HS-5 (cell line): ENCODE measurements around the gene TBC1D21.

Experiments
- DNase-seq: peaks from one replicate; pipeline ENCODE4 v3.0.0-alpha.2; 2012; ENCODE audit warnings: low read depth

The TBC1D21 gene

DNA sequence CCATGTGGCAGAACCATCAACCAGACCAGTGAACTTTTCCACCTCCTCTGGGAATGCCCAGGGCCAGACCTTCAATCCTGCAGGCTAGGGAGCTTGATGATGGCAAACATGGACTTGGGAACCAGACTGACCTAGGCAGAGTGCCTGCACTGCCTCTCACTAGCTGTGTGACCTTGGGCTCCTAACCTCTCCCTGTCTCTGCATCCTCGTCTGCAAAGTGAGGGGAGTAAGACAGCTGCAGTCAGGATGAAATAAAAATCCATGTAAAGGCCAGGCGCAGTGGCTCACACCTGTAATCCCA is 35.4 kb downstream of the TBC1D21 start:
- DNase-seq = no peak

DNA sequence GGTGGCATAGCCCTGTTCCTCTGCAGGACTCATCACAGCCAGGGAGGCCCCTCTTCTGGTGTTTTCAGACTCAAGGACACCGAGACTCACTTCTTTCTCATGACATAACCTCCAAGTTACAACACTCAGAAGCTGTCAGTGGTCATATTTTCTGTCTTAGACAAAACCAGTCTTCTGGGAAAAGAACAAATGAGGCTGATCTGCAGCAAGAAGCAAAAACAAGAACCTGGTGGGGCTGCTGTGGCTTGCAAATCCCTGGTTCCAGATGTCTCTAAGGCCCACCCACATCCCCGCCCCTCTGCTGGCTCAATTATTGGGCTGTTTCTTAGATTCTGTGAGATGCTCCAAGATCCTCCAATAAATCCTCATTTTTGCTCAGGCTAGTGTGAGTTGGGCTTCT is 36.3 kb downstream of the TBC1D21 start:
- DNase-seq = no peak

GRCh38 chr15:73910522-73911303 is 37.3 kb downstream of the TBC1D21 start:
- no peak for DNase-seq

DNA sequence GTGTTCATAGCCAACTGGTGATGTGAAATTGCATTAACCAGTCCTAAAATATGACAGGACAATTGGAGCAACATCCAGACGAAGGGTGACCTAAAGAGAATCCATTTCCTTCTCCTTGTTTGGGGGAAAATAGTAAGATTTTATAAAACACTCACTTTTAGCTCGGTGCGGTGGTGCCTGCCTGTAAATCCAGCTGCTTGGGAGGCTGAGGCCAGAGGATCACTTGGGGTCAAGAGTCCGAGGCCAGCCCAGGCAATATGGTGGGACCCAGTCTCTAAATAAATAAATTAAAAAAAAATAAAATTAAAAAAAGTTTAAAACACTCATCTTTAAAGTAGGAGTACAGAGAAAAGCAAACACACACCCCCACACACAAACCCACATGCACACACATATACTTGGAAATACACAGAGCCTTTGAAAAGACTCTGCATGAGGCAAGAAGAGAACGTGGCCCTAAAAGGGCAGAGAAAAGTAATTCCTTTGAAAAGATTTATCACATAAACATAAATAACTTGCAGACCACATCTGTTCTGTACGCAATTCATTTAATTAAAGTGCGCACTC is 38.7 kb downstream of the TBC1D21 start:
- DNase-seq = no peak

GRCh38 chr15:73914145-73914544 is 40.8 kb downstream of the TBC1D21 start:
- DNase-seq = no peak

DNA sequence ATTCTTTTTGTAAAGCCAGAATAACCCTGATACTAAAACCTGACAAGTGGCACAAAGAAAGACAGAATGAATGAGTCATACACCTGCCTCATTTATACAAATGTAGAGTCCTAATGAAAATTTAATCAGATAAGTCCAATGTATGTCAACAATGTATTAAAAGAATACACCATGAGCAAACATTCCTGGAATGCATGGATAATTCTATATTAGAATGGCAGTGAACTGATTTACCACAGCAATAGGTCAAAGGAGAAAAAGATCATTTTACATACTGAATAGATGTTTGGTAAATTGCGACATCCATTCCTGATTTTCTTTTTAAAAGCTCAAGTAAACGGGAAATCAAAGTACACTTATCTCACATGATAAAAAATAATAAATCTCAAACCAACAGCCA is 41.7 kb downstream of the TBC1D21 start:
- DNase-seq = no peak

DNA sequence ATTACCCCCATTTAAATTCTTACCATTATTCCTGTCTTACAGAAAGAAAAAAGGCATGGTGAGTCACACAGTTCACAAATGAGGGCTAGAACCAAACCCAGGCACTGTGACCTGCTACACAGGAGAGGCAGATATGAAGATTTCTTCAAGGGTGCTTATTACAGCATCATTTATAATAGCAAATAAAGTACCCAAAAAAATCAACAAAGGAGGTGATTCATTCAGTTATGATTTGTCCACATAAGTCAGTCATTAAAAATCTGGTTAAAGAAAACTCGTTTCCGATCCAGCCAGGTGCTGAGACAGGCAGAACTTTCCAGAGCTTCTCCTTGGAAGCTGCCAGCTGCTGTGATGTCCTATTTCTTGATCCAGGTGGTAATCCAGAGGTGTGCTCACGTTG is 45.4 kb downstream of the TBC1D21 start:
- DNase-seq = no peak

- DNase-seq = no peak
These were observed 46.3 kb downstream of the TBC1D21 start for GRCh38 chr15:73919706-73920105.

- no peak for DNase-seq
These were observed 48.0 kb downstream of the TBC1D21 start for GRCh38 chr15:73921254-73921925.

DNA sequence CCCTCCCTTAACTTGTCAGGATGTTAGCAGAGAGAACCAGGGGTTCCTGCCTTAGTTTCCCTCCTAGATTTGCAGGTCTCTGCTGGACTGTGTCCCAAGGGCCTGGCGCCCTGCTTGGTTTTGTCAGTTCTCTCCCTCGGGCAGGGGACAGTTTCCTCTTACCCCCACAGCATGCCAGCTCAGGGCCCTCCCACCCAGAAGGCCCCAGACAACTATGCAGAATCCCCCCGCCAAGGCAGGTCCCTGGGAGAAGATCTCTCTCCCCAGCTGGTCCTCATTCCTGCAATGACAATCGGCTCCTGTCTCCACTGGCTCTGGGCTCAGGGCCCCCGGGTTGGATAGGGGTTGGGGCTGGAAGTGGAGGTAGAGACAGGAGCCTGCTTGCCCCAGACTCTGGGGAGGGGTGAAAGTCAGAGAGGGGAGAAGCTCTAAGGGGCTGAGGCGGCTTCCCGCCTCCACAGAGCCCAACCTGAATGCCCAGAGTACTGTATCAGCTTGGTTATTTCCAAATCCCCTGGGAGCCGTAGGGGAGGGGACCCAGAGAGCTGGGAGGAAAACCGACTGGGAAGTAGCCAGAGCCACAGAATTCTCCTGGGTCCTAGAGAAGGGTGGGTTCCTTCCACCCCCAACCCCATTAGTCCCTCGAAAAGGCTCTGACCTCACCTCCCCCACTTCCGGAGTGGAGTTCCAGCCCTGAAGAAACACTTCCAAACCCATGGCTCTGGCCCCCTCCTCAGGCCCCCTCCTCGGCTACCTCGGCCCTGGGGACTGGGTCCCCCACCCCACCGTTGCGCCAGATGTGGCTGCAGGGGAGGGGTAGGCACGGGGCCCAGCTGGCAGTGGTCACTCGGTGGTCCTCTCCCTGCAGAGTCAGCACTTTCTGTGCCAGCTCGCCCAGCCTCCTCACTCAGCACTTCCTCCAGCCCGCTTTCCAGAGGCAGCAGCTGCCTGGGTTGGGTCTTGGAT is 49.1 kb downstream of the TBC1D21 start:
- no peak for DNase-seq

DNA sequence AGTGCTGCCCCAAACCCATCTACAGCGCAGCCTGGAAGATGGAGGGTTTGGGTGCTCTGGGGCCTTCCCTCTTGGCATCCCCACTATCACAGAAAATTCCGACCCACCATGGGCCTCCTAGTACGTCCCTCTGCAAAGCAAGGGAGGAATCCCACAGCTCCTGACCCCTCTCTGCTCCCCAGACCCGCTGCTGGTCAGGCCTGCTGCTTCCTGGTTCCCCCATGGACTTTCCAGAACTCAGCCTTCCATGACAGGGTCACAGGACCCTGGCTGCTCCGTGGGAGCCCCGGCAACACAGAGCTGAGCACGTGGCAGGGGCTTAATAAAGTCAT is 49.8 kb downstream of the TBC1D21 start:
- DNase-seq = no peak

DNA sequence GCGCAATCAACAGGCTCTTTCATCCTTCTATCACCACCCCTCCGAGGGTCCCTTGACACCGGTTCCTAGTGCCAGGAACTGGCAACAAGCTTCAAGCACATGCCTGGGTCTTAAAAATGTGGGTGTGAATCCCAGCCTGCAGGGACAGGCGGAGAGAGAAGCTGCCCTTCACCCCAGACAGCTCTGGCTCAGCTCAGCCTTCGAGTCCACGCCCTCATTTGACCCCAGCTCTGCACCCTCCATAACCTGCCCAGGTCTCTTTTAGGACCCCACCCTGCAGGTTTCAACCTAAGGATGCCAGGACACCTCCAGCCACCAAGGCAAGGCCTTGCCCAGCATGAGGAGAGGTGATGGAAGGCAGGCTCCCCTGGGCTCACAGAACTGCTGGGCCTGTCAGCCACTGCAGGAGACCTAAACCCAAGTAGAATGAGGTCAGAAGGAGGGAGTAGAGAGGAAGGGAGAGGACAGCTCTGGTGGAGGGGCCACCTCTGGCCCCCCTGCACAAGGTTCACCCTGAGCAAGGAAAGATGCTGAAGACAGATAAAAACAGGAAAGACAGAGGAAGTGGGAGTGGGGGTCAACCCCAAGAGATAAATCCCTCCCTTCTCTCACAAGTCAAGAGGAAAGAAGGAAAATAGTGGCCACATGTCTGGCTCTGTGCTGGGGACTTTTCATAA is 50.3 kb downstream of the TBC1D21 start:
- DNase-seq = no peak

DNA sequence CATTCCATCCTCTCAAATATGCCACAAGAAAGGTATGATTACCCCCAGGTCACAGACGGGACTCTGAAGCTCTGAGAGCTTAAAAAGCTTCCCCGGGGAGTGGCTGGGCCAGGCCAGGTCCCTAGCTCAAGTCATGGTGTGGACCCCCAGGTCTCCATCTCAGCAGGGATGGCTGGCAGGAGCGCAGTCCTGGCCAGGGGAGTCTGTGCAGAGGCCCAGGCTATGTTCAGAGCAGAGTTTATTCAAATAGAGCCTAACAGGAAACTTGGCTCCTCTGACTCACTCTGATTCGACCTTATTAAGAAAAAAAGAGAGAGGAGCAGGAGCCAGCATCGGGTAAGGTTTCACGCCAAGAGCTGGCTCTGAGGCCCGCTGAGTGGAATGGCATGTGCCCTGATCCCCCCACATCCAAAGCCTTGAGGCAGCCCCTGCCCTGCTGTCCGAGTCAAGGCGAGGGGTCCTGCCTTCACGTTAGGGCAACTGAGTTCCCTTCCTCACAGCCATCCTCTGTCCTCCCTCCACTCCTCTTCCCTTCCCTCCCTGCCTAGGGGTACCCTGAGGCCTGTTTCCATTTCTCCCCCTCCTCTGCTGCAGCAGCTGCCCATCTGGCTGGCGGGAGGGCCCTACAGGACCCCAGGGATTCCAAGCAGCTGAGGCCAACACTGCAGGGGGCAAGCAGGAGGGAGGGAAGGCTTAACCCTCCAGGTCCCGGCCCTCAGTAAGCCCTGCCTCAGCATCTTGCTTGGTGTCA is 51.0 kb downstream of the TBC1D21 start:
- DNase-seq = peak; percentile 73

DNA sequence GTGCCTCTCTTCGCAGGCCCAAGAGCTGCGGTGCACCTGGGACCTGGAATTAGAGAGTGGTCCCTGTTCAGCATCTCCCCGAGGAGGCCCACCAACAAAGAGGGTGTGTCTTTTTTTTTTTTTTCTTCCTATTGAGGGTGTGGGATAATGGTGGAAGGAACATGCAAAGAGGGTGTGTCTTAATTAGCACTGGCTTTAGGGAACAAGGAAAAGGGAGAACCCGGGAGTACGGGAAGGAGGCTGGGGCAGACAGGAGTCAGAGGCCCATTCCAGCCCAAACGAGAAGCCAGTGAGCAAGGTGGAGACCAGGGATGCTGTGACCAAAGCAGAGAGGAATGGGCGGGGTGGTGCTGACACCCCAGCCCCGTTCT is 52.5 kb downstream of the TBC1D21 start:
- no peak for DNase-seq

- peak; percentile 62 for DNase-seq
These were observed 53.0 kb downstream of the TBC1D21 start, which contains the start of gene LOXL1 for GRCh38 chr15:73926219-73927002. LOXL1 (plus strand) TSS chr15:73926462; CDS start chr15:73926784, 322 bp downstream.

DNA sequence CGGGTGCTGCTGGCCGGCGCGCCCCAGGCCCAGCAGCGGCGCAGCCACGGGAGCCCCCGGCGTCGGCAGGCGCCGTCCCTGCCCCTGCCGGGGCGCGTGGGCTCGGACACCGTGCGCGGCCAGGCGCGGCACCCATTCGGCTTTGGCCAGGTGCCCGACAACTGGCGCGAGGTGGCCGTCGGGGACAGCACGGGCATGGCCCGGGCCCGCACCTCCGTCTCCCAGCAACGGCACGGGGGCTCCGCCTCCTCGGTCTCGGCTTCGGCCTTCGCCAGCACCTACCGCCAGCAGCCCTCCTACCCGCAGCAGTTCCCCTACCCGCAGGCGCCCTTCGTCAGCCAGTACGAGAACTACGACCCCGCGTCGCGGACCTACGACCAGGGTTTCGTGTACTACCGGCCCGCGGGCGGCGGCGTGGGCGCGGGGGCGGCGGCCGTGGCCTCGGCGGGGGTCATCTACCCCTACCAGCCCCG is 53.7 kb downstream of the TBC1D21 start:
- no peak for DNase-seq

DNA sequence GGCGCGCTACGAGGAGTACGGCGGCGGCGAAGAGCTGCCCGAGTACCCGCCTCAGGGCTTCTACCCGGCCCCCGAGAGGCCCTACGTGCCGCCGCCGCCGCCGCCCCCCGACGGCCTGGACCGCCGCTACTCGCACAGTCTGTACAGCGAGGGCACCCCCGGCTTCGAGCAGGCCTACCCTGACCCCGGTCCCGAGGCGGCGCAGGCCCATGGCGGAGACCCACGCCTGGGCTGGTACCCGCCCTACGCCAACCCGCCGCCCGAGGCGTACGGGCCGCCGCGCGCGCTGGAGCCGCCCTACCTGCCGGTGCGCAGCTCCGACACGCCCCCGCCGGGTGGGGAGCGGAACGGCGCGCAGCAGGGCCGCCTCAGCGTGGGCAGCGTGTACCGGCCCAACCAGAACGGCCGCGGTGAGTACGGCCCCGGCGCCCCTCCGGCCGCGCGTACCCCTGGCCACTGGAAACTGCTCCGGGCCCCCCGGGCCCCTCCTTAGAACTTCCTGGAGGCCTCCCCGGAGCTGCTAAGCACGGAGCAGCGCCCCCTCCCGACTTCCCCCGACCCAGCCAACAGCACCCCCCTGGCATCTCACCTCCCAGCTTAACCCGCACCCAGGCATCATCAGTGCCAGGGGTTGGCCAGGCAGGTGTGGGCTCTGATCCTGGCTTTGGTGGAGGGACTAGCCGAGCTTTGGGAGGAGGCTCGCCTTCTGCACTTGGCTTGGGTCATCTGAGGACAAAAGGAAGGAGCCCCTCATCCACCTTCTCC is 54.3 kb downstream of the TBC1D21 start:
- DNase-seq = no peak

- DNase-seq = no peak
These were observed 54.8 kb downstream of the TBC1D21 start for GRCh38 chr15:73928241-73928579.

GRCh38 chr15:73928971-73929627 is 55.7 kb downstream of the TBC1D21 start:
- DNase-seq = no peak
